BLaER1 (cell line): ENCODE measurements around the gene FDPS.

Experiments
- H3K27ac ChIP-seq: shearing (Covaris generic); formaldehyde crosslinking; 2 replicates; pipeline ENCODE4 v1.8.1; 2022
- H3K27me3 ChIP-seq: shearing (Covaris generic); formaldehyde crosslinking; 2 replicates; pipeline ENCODE4 v1.8.1; 2022
- H3K36me3 ChIP-seq: shearing (Covaris generic); formaldehyde crosslinking; 2 replicates; pipeline ENCODE4 v1.8.1; 2022
- H3K4me1 ChIP-seq: shearing (Covaris generic); formaldehyde crosslinking; 2 replicates; pipeline ENCODE4 v1.8.1; 2022
- H3K4me2 ChIP-seq: shearing (Covaris generic); formaldehyde crosslinking; 2 replicates; pipeline ENCODE4 v1.8.1; 2022
- H3K4me3 ChIP-seq: shearing (Covaris generic); formaldehyde crosslinking; 2 replicates; pipeline ENCODE4 v1.8.1; 2022
- H3K9ac ChIP-seq: shearing (Covaris generic); formaldehyde crosslinking; 2 replicates; pipeline ENCODE4 v1.8.1; 2022
- H3K9me3 ChIP-seq: shearing (Covaris generic); formaldehyde crosslinking; 2 replicates; pipeline ENCODE4 v1.8.1; 2022
- H4K20me1 ChIP-seq: shearing (Covaris generic); formaldehyde crosslinking; 2 replicates; pipeline ENCODE4 v1.8.1; 2022
- Cebpa-rat ChIP-seq: shearing (Covaris generic); IDR thresholded peaks from 2 replicates; pipeline ENCODE4 v1.8.1; 2022

The FDPS gene

GRCh38 chr1:155297384-155297783 lies 11.3 kb upstream of the FDPS start:
- TF ChIP-seq Cebpa-rat = no peak
- Histone ChIP-seq H3K4me2 (no peak overlapping the region), H3K27ac (no peak overlapping the region), H3K9ac (no peak overlapping the region), H3K9me3 (no peaks in the 10 kb centered on the region), H3K36me3 (no peaks in the 10 kb centered on the region), H3K4me1 (peaks cover 10% of the 10 kb centered on the region; the same call in 1 of the 2 replicates), H3K4me3 (no peak overlapping the region), H3K27me3 (peaks cover 26% of the 10 kb centered on the region), H4K20me1 (no peaks in the 10 kb centered on the region)

DNA sequence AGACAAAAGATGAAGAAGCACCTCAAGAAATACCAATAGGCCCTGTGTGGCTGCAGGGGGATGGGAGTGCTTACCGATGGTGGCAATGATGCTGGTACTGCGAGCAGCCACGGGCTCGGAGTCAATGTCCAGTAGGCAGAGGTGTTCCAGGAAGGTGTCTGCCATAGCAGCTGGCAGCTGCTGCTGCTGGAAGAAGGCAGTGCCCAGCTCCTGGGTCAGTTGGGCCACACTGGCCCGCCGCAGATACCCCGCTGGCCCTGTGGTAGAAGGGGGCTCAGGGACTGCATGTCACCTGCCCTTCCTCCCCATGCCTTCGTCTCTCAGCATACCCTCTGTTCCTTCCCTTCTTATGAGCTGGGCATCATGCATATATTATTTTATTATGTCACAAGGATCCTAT lies 8.6 kb upstream of the FDPS start:
- Histone ChIP-seq H3K27me3 (peaks cover 11% of the 10 kb centered on the region), H4K20me1 (no peaks in the 10 kb centered on the region), H3K4me2 (no peak overlapping the region), H3K9me3 (no peaks in the 10 kb centered on the region), H3K9ac (no peak overlapping the region), H3K36me3 (no peaks in the 10 kb centered on the region), H3K4me3 (no peak overlapping the region), H3K27ac (no peak overlapping the region), H3K4me1 (peaks cover 14% of the 10 kb centered on the region; the same call in 1 of the 2 replicates)
- no peak for TF ChIP-seq Cebpa-rat

- H3K36me3 ChIP-seq = no peaks in the 10 kb centered on the region
- no peak overlapping the region for H3K4me3 ChIP-seq
- no peak overlapping the region for H3K27ac ChIP-seq
- H3K9ac ChIP-seq = no peak overlapping the region
- no peak for TF ChIP-seq Cebpa-rat
- no peak overlapping the region for H3K4me2 ChIP-seq
- no peaks in the 10 kb centered on the region for H4K20me1 ChIP-seq
- peaks cover 14% of the 10 kb centered on the region; the same call in 1 of the 2 replicates for H3K4me1 ChIP-seq
- H3K9me3 ChIP-seq = no peaks in the 10 kb centered on the region
- peaks cover 4% of the 10 kb centered on the region for H3K27me3 ChIP-seq
Observed at GRCh38 chr1:155300553-155301329, 7.9 kb upstream of the FDPS start.

- H3K4me2 ChIP-seq = no peak within 1 kb of the TSS
- no peaks in the 10 kb centered on the region for H3K9me3 ChIP-seq
- no peak within 1 kb of the TSS for H3K4me3 ChIP-seq
- no peaks in the 10 kb centered on the region for H3K36me3 ChIP-seq
- peaks cover 14% of the 10 kb centered on the region; the same call in 1 of the 2 replicates for H3K4me1 ChIP-seq
- H3K27ac ChIP-seq = no peak within 1 kb of the TSS
- TF ChIP-seq Cebpa-rat = no peak
- H3K9ac ChIP-seq = no peak within 1 kb of the TSS
- no peaks in the 10 kb centered on the region for H4K20me1 ChIP-seq
- no peaks in the 10 kb centered on the region for H3K27me3 ChIP-seq
Observed at GRCh38 chr1:155301342-155301841, 7.3 kb upstream of the FDPS start, which contains the start of gene PKLR. TSS of gene PKLR (minus strand) at chr1:155301438. CDS start at chr1:155301395, 43 bp downstream.

- TF ChIP-seq Cebpa-rat = no peak
- Histone ChIP-seq H3K4me1 (peaks cover 22% of the 10 kb centered on the region), H3K9ac (no peak overlapping the region), H3K36me3 (no peaks in the 10 kb centered on the region), H3K4me3 (no peak overlapping the region), H3K9me3 (no peaks in the 10 kb centered on the region), H4K20me1 (no peaks in the 10 kb centered on the region), H3K27ac (no peak overlapping the region), H3K27me3 (no peaks in the 10 kb centered on the region), H3K4me2 (no peak overlapping the region)
Observed at GRCh38 chr1:155304558-155305063, 4.1 kb upstream of the FDPS start.

- no peak overlapping the region for H3K9ac ChIP-seq
- no peak overlapping the region for H3K4me3 ChIP-seq
- no peak overlapping the region for H3K4me2 ChIP-seq
- H3K27me3 ChIP-seq = no peaks in the 10 kb centered on the region
- peaks cover 35% of the 10 kb centered on the region for H3K4me1 ChIP-seq
- no peak for TF ChIP-seq Cebpa-rat
- no peak overlapping the region for H3K27ac ChIP-seq
- no peaks in the 10 kb centered on the region for H4K20me1 ChIP-seq
- no peaks in the 10 kb centered on the region for H3K9me3 ChIP-seq
- H3K36me3 ChIP-seq = peaks cover 8% of the 10 kb centered on the region
Observed at GRCh38 chr1:155305881-155306391, 2.7 kb upstream of the FDPS start.

- Histone ChIP-seq H3K27ac (peak overlapping the region; percentile 90), H3K27me3 (no peaks in the 10 kb centered on the region), H3K4me1 (peaks cover 35% of the 10 kb centered on the region), H3K9me3 (no peaks in the 10 kb centered on the region), H3K4me3 (no peak overlapping the region), H3K4me2 (peak overlapping the region; percentile 49), H3K9ac (no peak overlapping the region), H4K20me1 (no peaks in the 10 kb centered on the region), H3K36me3 (peaks cover 21% of the 10 kb centered on the region)
- no peak for TF ChIP-seq Cebpa-rat
Observed at GRCh38 chr1:155307247-155307740, 1.4 kb upstream of the FDPS start.

- H3K9ac ChIP-seq = peak overlapping the region; percentile 94
- H3K4me2 ChIP-seq = peak overlapping the region; percentile 98
- H3K4me3 ChIP-seq = peak overlapping the region; percentile 90
- no peaks in the 10 kb centered on the region for H4K20me1 ChIP-seq
- H3K27ac ChIP-seq = peak overlapping the region; percentile 90
- peaks cover 33% of the 10 kb centered on the region for H3K4me1 ChIP-seq
- peaks cover 44% of the 10 kb centered on the region for H3K36me3 ChIP-seq
- TF ChIP-seq Cebpa-rat = no peak
- no peaks in the 10 kb centered on the region for H3K9me3 ChIP-seq
- no peaks in the 10 kb centered on the region for H3K27me3 ChIP-seq
Observed at GRCh38 chr1:155309423-155310021, 856 bp downstream of the FDPS start.

- Histone ChIP-seq H3K9me3 (no peaks in the 10 kb centered on the region), H3K4me1 (peaks cover 21% of the 10 kb centered on the region), H4K20me1 (peaks cover 1% of the 10 kb centered on the region; the same call in 1 of the 2 replicates), H3K4me2 (no peak overlapping the region), H3K36me3 (peaks cover 80% of the 10 kb centered on the region), H3K9ac (no peak overlapping the region), H3K4me3 (no peak overlapping the region), H3K27me3 (no peaks in the 10 kb centered on the region), H3K27ac (no peak overlapping the region)
- no peak for TF ChIP-seq Cebpa-rat
Observed at GRCh38 chr1:155313261-155313660, 4.6 kb downstream of the FDPS start.
